ENCODE measurements around the gene CLEC18A.
A peak's percentile ranks its signal among the peaks of the same experiment; 100 is the strongest.

The CLEC18A gene

GRCh38 chr16:69935740-69936139 is 15.4 kb upstream of the CLEC18A start:
- no peak for TF ChIP-seq CTCF (conservative IDR thresholded peaks at IDR 0.05)
- no peak overlapping the region for H3K27ac ChIP-seq

DNA sequence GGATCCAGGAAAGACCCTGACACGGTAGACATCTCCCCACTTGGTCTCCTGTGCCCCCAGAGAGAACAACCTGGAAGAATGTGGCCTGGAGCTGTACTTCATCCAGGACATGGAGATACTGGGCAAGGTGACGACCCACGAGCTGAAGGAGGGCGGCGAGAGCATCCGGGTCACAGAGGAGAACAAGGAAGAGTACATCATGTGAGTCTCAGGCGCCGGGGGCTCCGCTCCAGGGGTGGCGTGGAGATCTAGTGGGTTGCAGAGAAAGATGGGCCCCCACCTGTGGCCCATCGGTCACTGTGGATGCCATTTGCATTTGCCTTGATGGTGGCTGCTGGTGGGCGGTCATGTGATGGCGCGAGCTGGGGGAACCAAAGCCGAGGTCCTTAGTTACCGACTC is 14.9 kb upstream of the CLEC18A start:
- no peak overlapping the region for H3K27ac ChIP-seq
- no peak for TF ChIP-seq CTCF (conservative IDR thresholded peaks at IDR 0.05)

GRCh38 chr16:69936751-69937211 is 14.4 kb upstream of the CLEC18A start:
- no peak for TF ChIP-seq CTCF (conservative IDR thresholded peaks at IDR 0.05)

GRCh38 chr16:69937465-69937951 is 13.6 kb upstream of the CLEC18A start:
- peak; percentile 67 for TF ChIP-seq CTCF (conservative IDR thresholded peaks at IDR 0.05)
- H3K27ac ChIP-seq, result no peak overlapping the region

More at GRCh38 chr16:69936751-69937211, 14.4 kb upstream of the CLEC18A start:
- no peak overlapping the region for H3K27ac ChIP-seq

DNA sequence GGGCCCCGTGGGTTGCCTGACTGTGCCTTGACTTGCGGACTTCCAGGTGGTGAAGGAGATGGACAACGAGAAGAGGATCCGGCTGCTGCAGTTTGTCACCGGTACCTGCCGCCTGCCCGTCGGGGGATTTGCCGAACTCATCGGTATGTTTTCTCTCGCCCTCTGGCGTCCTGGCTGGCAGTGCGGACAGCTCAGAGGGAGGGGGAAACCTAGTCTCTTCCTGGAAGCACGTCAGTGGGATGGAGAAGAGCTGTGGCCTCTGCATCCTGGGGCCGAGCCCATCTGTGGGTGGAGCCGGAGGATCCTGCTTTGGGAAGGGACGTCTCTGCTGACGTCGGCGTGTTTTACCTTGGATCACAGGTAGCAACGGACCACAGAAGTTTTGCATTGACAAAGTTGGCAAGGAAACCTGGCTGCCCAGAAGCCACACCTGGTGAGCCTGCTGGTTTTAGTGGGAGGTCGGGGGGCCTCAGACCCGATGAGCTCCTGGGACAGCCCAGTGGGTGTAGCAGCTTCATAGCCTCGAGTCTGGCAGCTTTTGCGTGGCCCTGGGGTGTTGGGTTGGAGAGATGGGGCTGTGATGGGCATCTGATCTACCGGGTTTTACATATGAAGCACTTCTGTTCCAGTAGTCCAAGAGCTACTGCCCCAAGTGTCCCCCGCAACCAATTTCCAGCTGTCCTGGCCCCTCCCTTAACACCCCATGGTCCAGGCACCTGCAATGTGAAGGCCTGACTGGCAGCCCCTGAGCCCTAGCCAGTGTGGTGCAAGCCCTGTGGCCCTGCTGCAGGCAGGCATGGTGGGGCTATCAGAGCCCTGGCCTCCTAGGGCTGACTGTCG is 11.9 kb upstream of the CLEC18A start:
- no peak for TF ChIP-seq CTCF (conservative IDR thresholded peaks at IDR 0.05)
- H3K27ac ChIP-seq, result no peak overlapping the region

- no peak overlapping the region for H3K27ac ChIP-seq
- TF ChIP-seq CTCF (conservative IDR thresholded peaks at IDR 0.05), result no peak
Measured at GRCh38 chr16:69939821-69940585, 11.1 kb upstream of the CLEC18A start.

GRCh38 chr16:69940676-69941075 is 10.5 kb upstream of the CLEC18A start:
- no peak for TF ChIP-seq CTCF (conservative IDR thresholded peaks at IDR 0.05)
- H3K27ac ChIP-seq, result no peak overlapping the region
